Hepatocyte (in vitro differentiated cells): ENCODE data around the gene ARSJ. TPM values are rescaled to one million over a fixed set of nuclear protein-coding genes. Genes with fewer than 3 reads are reported as not detected.

Experiments used
- DNase-seq: peaks from one replicate; pipeline ENCODE4 v3.0.0-alpha.2; 2016; ENCODE audit warnings: low spot score
- H2AFZ ChIP-seq: fragments of 200-600 bp; sonication (generic); 2 replicates; pipeline ENCODE4 v1.6.0; 2016; ENCODE audit warnings: antibody characterized with exemption, mild to moderate bottlenecking
- H3K27ac ChIP-seq: fragments of 200-600 bp; sonication (generic); 2 replicates; pipeline ENCODE4 v1.5.1; 2016; ENCODE audit warnings: mild to moderate bottlenecking
- H3K27me3 ChIP-seq: fragments of 200-600 bp; sonication (generic); 2 replicates; pipeline ENCODE4 v1.6.1; 2016
- H3K36me3 ChIP-seq: fragments of 200-600 bp; sonication (generic); replicated peaks from 2 replicates; pipeline ENCODE4 v1.5.1; 2016; ENCODE audit warnings: low read depth; ENCODE audit not compliant: insufficient read depth
- H3K4me1 ChIP-seq: fragments of 200-600 bp; sonication (generic); 2 replicates; pipeline ENCODE4 v1.5.1; 2016; ENCODE audit warnings: mild to moderate bottlenecking, moderate library complexity; ENCODE audit not compliant: insufficient read depth
- H3K4me2 ChIP-seq: fragments of 200-600 bp; sonication (generic); 2 replicates; pipeline ENCODE4 v1.6.0; 2016
- H3K4me3 ChIP-seq: fragments of 200-600 bp; sonication (generic); 2 replicates; pipeline ENCODE4 v1.5.1; 2016; ENCODE audit warnings: mild to moderate bottlenecking
- H3K79me2 ChIP-seq: fragments of 200-600 bp; sonication (generic); 2 replicates; pipeline ENCODE4 v1.6.0; 2017; ENCODE audit warnings: mild to moderate bottlenecking
- H3K9me2 ChIP-seq: fragments of 200-600 bp; sonication (generic); replicated peaks from 2 replicates; pipeline ENCODE4 v1.6.0; 2017; ENCODE audit warnings: mild to moderate bottlenecking; ENCODE audit not compliant: insufficient read depth
- H3K9me3 ChIP-seq: fragments of 200-600 bp; sonication (generic); 2 replicates; pipeline ENCODE4 v1.5.1; 2016; ENCODE audit warnings: low read depth, mild to moderate bottlenecking
- H4K20me1 ChIP-seq: fragments of 200-600 bp; sonication (generic); 2 replicates; pipeline ENCODE4 v1.6.0; 2016; ENCODE audit warnings: mild to moderate bottlenecking; ENCODE audit not compliant: insufficient read depth, poor library complexity, severe bottlenecking
- EZH2 ChIP-seq: fragments of 200-600 bp; sonication (generic); IDR thresholded peaks from 2 replicates; pipeline ENCODE4 v1.6.1; 2016; ENCODE audit warnings: antibody characterized with exemption, mild to moderate bottlenecking, borderline replicate concordance
- EZH2phosphoT487 ChIP-seq: fragments of 200-600 bp; sonication (generic); IDR thresholded peaks from one replicate; pipeline ENCODE4 v1.6.1; 2018; ENCODE audit warnings: antibody characterized with exemption, mild to moderate bottlenecking, low read depth, moderate library complexity; ENCODE audit not compliant: unreplicated experiment, severe bottlenecking
- WGBS: methylation state at CpG from one replicate; pipeline ENCODE4 v1.1.6; 2016; ENCODE audit warnings: low lambda C conversion rate; ENCODE audit errors: missing lambda C conversion rate; 5-methylcytosine and 5-hydroxymethylcytosine counted together
- polyA plus RNA-seq: library from polyadenylated mRNA; unstranded; fragments of >200 nt; fragmentation: Nextera tagmentation; extraction: Ambion mirVana; gene quantifications from 2 replicates; pipeline ENCODE4 v1.2.1, GENCODE V29; 2016
- total RNA-seq: library from RNA; depleted of rRNA; stranded (reverse); fragments of >200 nt; gene quantifications from 2 replicates; pipeline ENCODE4 v1.2.3, GENCODE V29; 2014
- TF ChIP-seq, protein P1 (sequence below): fragments of 200-600 bp; sonication (generic); IDR thresholded peaks from 2 replicates; pipeline ENCODE4 v1.5.1; 2016; ENCODE audit warnings: antibody characterized with exemption, mild to moderate bottlenecking; ENCODE audit not compliant: poor library complexity

The ARSJ gene
- total and polyA plus RNA-seq, 2 experiments from 2014 or later, result 7.6 to 13.8 TPM

DNA sequence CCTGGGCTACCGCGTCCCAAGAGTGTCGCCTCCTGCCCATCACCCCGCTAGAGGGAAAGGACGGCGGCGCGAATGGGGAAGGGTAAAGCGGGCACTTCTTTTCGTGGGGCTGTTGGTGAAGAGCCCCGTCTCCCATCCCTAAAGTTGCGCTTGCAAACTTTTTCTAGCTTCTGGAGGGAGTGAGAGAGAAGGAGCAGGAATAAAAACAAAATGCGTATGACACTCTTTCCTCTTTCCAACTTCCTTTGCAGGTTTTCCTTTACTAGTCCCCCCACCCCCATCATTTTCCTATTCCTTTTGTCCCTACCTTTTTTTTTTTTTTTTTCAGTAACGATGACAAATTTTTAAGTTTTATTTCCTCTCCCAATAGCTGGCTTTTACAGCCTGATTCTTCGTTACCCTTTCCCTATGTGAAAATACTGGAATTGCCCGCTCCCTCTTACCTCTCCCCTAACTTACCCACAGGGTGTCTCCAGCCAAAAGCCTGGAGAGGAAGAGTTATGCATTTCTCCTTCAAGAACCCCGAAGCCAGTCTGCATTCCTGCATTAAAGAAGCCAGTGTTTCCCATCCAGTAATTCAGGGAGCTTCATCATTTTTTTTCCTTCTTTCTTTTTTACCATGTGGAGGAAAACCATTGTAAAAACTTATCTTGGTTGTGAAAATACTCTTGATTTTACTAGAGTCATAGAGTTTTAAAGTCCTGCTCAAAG lies 613 bp upstream of the ARSJ start:
- Histone ChIP-seq H2AFZ (peak overlapping the region; percentile 91), H3K4me3 (peak overlapping the region; percentile 84), H3K27me3 (peaks cover 2% of the 10 kb centered on the region), H3K9me2 (no peaks in the 10 kb centered on the region), H4K20me1 (no peaks in the 10 kb centered on the region), H3K4me2 (peak overlapping the region; percentile 79), H3K9me3 (no peaks in the 10 kb centered on the region), H3K79me2 (peaks cover 46% of the 10 kb centered on the region), H3K27ac (peak overlapping the region; percentile 89), H3K36me3 (no peaks in the 10 kb centered on the region), H3K4me1 (peaks cover 7% of the 10 kb centered on the region)
- DNase-seq, result no peak
- TF ChIP-seq, protein P1, sequence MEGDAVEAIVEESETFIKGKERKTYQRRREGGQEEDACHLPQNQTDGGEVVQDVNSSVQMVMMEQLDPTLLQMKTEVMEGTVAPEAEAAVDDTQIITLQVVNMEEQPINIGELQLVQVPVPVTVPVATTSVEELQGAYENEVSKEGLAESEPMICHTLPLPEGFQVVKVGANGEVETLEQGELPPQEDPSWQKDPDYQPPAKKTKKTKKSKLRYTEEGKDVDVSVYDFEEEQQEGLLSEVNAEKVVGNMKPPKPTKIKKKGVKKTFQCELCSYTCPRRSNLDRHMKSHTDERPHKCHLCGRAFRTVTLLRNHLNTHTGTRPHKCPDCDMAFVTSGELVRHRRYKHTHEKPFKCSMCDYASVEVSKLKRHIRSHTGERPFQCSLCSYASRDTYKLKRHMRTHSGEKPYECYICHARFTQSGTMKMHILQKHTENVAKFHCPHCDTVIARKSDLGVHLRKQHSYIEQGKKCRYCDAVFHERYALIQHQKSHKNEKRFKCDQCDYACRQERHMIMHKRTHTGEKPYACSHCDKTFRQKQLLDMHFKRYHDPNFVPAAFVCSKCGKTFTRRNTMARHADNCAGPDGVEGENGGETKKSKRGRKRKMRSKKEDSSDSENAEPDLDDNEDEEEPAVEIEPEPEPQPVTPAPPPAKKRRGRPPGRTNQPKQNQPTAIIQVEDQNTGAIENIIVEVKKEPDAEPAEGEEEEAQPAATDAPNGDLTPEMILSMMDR, result no peak
- no peak for TF ChIP-seq EZH2phosphoT487
- no peak for TF ChIP-seq EZH2
- 3% methylated on average over 17 of the region's 17 CpGs for whole genome bisulfite sequencing

DNA sequence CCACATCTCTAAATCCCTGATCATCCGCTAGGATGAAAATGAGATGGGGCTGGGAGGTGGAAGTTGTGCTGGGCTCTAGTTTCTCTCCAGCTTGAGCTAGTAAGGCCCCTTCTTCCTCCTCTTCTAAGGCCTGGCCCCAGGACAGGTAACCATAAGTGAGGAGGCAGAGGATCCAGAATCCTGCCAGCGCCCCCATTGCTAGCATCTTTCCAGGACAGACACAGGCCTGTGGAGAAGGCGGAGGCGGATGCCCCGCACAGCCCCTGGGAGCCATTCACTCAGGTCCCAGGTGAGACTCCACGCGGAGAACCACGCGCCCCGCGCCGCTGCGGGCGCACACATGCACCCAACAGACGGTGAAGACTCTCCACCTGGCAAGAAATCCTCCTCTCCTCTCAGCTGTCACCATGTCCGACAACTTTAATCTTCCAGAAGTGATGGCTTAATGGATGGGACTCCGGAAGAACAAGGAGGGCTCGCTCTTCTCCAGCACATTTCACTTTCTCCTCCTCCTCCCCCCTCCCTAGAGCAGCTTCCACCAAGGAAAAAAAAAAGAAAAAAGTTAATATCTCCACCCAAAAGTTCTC lies 793 bp downstream of the ARSJ start:
- Histone ChIP-seq H4K20me1 (no peaks in the 10 kb centered on the region), H3K27me3 (peaks cover 2% of the 10 kb centered on the region), H3K36me3 (no peaks in the 10 kb centered on the region), H2AFZ (peak overlapping the region; percentile 91), H3K27ac (peak overlapping the region; percentile 89), H3K4me1 (peaks cover 7% of the 10 kb centered on the region), H3K4me3 (peak overlapping the region; percentile 84), H3K9me2 (no peaks in the 10 kb centered on the region), H3K9me3 (no peaks in the 10 kb centered on the region), H3K79me2 (peaks cover 60% of the 10 kb centered on the region), H3K4me2 (peak overlapping the region; percentile 79)
- 7% methylated on average over 18 of the region's 18 CpGs for WGBS
- TF ChIP-seq EZH2phosphoT487 (no peak), EZH2 (no peak)
- TF ChIP-seq, protein P1, result no peak
- DNase-seq, result peak; percentile 40

DNA sequence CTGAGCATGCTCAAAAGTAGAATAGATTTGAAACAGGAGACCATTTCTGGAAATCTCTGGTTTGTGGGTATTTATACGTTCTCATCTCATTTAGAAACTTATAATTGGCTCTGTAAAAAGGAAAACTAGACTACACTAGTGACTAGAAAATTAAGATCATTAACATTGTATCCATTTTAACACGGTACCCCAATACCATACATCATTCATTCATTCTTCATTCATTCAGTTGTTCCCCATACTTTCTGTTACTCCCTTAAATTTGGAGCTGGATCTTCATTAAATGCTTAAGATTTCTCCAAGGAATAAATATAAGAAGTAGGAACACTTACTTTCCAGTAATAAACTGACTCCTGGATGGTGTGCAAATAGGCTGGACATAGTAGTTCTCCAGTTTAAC lies 1.3 kb downstream of the ARSJ start:
- Histone ChIP-seq H3K9me3 (no peaks in the 10 kb centered on the region), H3K36me3 (no peaks in the 10 kb centered on the region), H3K4me1 (peaks cover 7% of the 10 kb centered on the region), H3K79me2 (peaks cover 66% of the 10 kb centered on the region), H3K27me3 (peaks cover 2% of the 10 kb centered on the region), H3K4me2 (peak overlapping the region; percentile 79), H3K9me2 (no peaks in the 10 kb centered on the region), H2AFZ (no peak overlapping the region), H3K27ac (peak overlapping the region; percentile 89), H3K4me3 (peak overlapping the region; percentile 84), H4K20me1 (no peaks in the 10 kb centered on the region)
- no peak for DNase-seq
- TF ChIP-seq, protein P1, result no peak
- TF ChIP-seq EZH2 (no peak), EZH2phosphoT487 (no peak)
- WGBS, result 76% methylated on average over 2 of the region's 2 CpGs
